Peyer's patch (tissue), 4 donors: Measurements from ENCODE around the gene TMEM147. TPM values are rescaled to one million over a fixed set of nuclear protein-coding genes. Genes with fewer than 3 reads are reported as not detected.

Source experiments
- DNase-seq, 3 donors: peaks; one replicate each; pipeline ENCODE4 v3.0.0-alpha.2; 2017 to 2019
- H3K27ac ChIP-seq, 4 donors: fragments of 200-600 bp; sonication (generic); one replicate each; pipeline ENCODE4 v1.5.1; 2016 to 2019
- H3K27me3 ChIP-seq, 2 donors: fragments of 200-600 bp; sonication (generic); one replicate each; pipeline ENCODE4 v1.5.1; 2019
- H3K36me3 ChIP-seq, 3 donors: fragments of 200-600 bp; sonication (generic); one replicate each; pipeline ENCODE4 v1.5.1; 2016 to 2019
- H3K4me1 ChIP-seq, 4 donors: fragments of 200-600 bp; sonication (generic); one replicate each; pipeline ENCODE4 v1.5.1; 2016 to 2019
- H3K4me3 ChIP-seq, 4 donors: fragments of 200-600 bp; sonication (generic); 1 replicate in 3 of 4; 2 replicates in 1 of 4; pipeline ENCODE4 v1.5.1; 2016 to 2019; ENCODE audit warnings: mild to moderate bottlenecking in 1 of 4
- H3K9me3 ChIP-seq, 4 donors: fragments of 200-600 bp; sonication (generic); one replicate each; pipeline ENCODE4 v1.5.1; 2016 to 2019; ENCODE audit warnings: mild to moderate bottlenecking in 1 of 4
- CTCF ChIP-seq, 6 experiments: fragments of 450-650 bp in 4 of 6; fragments of 200-600 bp in 2 of 6; sonication (generic) in 1 of 6; IDR thresholded peaks; one replicate each; pipeline ENCODE4 v1.5.1; 2017 to 2019; ENCODE audit warnings: antibody characterized with exemption in 6 of 6, mild to moderate bottlenecking in 3 of 6, moderate library complexity in 1 of 6
- POLR2A ChIP-seq, 2 donors: fragments of 450-650 bp; IDR thresholded peaks; one replicate each; pipeline ENCODE4 v1.5.1; 2017; ENCODE audit warnings: antibody characterized with exemption in 2 of 2, mild to moderate bottlenecking in 2 of 2, moderate library complexity in 2 of 2
- total RNA-seq, 4 donors: library from RNA; depleted of rRNA; stranded (reverse); fragments of >200 nt; gene quantifications; one replicate each; pipeline ENCODE4 v1.1.0, GENCODE V29; 2016

Gene TMEM147
- total RNA-seq, 4 donors from 2014 or later = 34.9 to 59.4 (median 50.9) TPM

DNA sequence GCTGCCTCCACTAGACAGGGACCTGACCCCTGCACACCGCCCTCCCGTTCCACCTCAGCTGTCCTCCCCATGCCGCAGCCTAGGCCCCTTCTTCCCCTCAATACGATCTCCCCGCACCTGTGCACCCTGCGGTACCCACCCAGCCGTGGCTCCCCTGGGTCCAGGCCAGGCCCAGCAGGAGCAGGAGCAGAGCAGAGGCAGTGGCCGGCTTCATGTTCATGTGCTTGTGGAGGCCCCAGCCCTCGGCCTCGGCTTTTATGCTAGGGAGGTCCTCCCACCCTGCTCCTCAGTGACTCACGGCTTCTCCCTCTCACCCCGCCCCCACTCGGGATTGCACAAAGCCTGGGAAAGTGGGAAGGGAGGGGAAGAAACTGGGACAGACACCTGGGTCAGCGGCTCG, 43.7 kb upstream of the TMEM147 start:
- DNase-seq = no peak
- Histone ChIP-seq H3K4me1 (no peaks in the 10 kb centered on the region), H3K27ac (no peak overlapping the region), H3K36me3 (no peaks in the 10 kb centered on the region), H3K9me3 (no peaks in the 10 kb centered on the region), H3K27me3 (no peaks in the 10 kb centered on the region), H3K4me3 (no peak overlapping the region)
- TF ChIP-seq CTCF (IDR thresholded peaks at IDR 0.05) (no peak), POLR2A (IDR thresholded peaks at IDR 0.05) (no peak)

DNA sequence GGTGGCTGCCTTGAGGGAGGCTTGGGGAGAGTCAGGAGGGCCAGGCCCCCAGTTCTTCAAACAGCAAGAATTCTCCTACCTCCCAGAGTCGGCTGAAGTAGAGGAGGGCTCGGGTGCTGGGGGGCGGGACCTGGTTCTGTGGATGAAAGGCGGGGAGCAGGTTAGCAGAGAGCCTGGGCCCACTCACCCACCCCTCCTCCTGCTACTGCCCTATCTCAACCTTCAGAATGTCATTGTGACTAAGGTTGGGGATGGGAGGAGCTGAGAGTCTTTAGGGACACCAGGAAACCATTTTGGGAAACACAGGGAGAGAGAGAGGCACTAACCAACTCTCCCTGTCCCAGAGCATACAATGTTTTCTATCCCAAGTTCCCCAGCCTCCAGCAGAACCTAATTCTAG, 42.7 kb upstream of the TMEM147 start:
- no peak for TF ChIP-seq CTCF (IDR thresholded peaks at IDR 0.05)
- TF ChIP-seq POLR2A (IDR thresholded peaks at IDR 0.05) = no peak
- H3K4me1 ChIP-seq = no peaks in the 10 kb centered on the region
- no peak for DNase-seq
- no peaks in the 10 kb centered on the region for H3K36me3 ChIP-seq
- H3K27ac ChIP-seq = no peak overlapping the region
- H3K27me3 ChIP-seq = no peaks in the 10 kb centered on the region
- H3K9me3 ChIP-seq = no peaks in the 10 kb centered on the region
- no peak overlapping the region for H3K4me3 ChIP-seq

DNA sequence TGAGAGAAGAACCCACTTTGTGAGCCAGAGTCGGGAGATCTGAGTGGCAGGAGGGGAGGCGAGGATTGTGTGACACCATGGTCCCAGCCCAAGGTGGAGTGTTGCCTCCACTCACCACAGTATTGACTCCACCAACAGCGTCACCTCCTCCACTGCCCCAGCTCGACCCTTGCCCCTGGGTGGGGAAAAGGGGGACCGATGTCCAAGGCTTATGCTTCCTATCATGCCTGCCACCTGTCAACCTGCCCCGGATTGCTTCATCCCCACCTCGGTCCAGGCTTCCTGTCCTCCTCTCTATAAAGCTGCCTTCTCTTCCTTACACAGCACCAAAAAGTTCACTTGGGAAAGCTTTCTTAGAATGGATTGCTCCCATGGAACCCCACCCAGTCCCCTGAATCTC, 39.4 kb upstream of the TMEM147 start:
- Histone ChIP-seq H3K4me3 (no peak overlapping the region), H3K4me1 (peaks cover 0 to 13% (median 3%) of the 10 kb centered on the region in 4 donors), H3K36me3 (no peaks in the 10 kb centered on the region), H3K27ac (no peak overlapping the region), H3K9me3 (no peaks in the 10 kb centered on the region), H3K27me3 (no peaks in the 10 kb centered on the region)
- no peak for DNase-seq
- TF ChIP-seq POLR2A (IDR thresholded peaks at IDR 0.05) (no peak), CTCF (IDR thresholded peaks at IDR 0.05) (no peak)

DNA sequence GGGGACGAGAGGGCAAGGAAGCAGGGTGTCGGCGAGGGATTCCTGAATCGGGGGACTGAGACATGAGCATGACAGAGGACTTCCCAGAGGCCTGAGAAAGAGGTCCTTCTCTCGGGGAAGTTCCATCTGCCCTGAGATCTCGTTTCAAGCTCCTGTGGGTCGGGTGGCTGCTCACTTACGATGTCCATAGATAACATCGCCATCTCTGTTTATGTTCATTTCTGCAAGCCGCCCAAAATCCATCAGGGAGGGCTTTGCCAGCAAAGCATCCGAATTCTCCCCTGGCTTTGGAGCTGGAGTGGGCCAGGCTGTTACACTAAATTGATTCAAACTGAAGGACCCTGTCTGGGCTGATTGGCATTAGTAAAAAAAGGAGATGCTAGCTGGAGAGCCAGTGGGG, 37.9 kb upstream of the TMEM147 start:
- H3K4me3 ChIP-seq = no peak overlapping the region
- H3K9me3 ChIP-seq = no peaks in the 10 kb centered on the region
- TF ChIP-seq POLR2A (IDR thresholded peaks at IDR 0.05) (no peak), CTCF (IDR thresholded peaks at IDR 0.05) (no peak)
- no peak overlapping the region for H3K27ac ChIP-seq
- no peaks in the 10 kb centered on the region for H3K27me3 ChIP-seq
- DNase-seq = no peak
- no peaks in the 10 kb centered on the region for H3K36me3 ChIP-seq
- peaks cover 0 to 13% (median 3%) of the 10 kb centered on the region in 4 donors for H3K4me1 ChIP-seq

DNA sequence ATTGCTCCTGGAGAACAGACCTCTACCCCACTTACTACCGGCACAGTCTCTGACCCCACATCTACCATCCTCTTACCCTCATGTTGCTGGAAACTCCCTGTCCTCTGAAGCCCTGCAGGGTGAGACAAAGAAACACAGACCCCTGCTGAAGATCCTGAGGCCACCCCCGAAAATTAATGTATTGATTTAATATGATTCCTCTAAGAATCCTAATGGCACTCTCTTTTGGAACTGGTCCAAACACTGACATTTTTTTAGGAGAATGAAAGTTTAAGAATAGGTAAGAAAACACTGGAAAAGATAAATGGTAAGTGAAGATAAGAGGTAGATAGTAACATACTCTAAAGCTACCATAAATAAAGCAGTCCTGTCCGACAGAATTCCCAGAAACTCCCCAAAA, 37.3 kb upstream of the TMEM147 start:
- DNase-seq = no peak
- Histone ChIP-seq H3K9me3 (no peaks in the 10 kb centered on the region), H3K4me1 (peaks cover 0 to 13% (median 3%) of the 10 kb centered on the region in 4 donors), H3K36me3 (no peaks in the 10 kb centered on the region), H3K4me3 (no peak overlapping the region), H3K27ac (no peak overlapping the region), H3K27me3 (no peaks in the 10 kb centered on the region)
- no peak for TF ChIP-seq POLR2A (IDR thresholded peaks at IDR 0.05)
- TF ChIP-seq CTCF (IDR thresholded peaks at IDR 0.05) = no peak
